Thyroid gland (tissue), 4 donors: Measurements from ENCODE around the gene COX11. TPM values are rescaled to one million over a fixed set of nuclear protein-coding genes. Genes with fewer than 3 reads are reported as not detected.

ENCODE experiments used
- DNase-seq, 2 donors: peaks; one replicate each; pipeline ENCODE4 v3.0.0-alpha.2; 2019
- H3K27ac ChIP-seq, 3 donors: fragments of 200-600 bp; sonication (generic); 1 replicate in 2 of 3; 2 replicates in 1 of 3; pipeline ENCODE4 v1.5.1; 2016 to 2019; ENCODE audit warnings: mild to moderate bottlenecking in 1 of 3, moderate library complexity in 1 of 3
- H3K27me3 ChIP-seq: fragments of 200-600 bp; sonication (generic); one replicate; pipeline ENCODE4 v1.5.1; 2019
- H3K36me3 ChIP-seq, 2 donors: fragments of 200-600 bp; sonication (generic); one replicate each; pipeline ENCODE4 v1.5.1; 2016 to 2019
- H3K4me1 ChIP-seq, 2 donors: fragments of 200-600 bp; sonication (generic); one replicate each; pipeline ENCODE4 v1.5.1; 2017 to 2019
- H3K4me3 ChIP-seq, 3 donors: fragments of 200-600 bp; sonication (generic); replicated peaks in 1 of 3; 1 replicate in 2 of 3; 2 replicates in 1 of 3; pipeline ENCODE4 v1.5.1; 2016; ENCODE audit warnings: mild to moderate bottlenecking in 1 of 3
- H3K9me3 ChIP-seq: fragments of 200-600 bp; sonication (generic); one replicate; pipeline ENCODE4 v1.5.1; 2017
- POLR2A ChIP-seq, 2 donors: fragments of 450-650 bp; IDR thresholded peaks; one replicate each; pipeline ENCODE4 v1.6.1; 2017; ENCODE audit warnings: antibody characterized with exemption in 2 of 2, mild to moderate bottlenecking in 2 of 2, moderate library complexity in 1 of 2
- WGBS, 2 donors: methylation state at CpG; one replicate each; pipeline ENCODE4 v1.1.5; 2017; 5-methylcytosine and 5-hydroxymethylcytosine counted together
- intact Hi-C: fragments of 100-400 bp; cut with DNase I; formaldehyde crosslinking; loops from one replicate; pipeline ENCODE4 v1.15.1; 2023
- total RNA-seq, 4 donors: library from RNA; depleted of rRNA; stranded (reverse); fragments of >200 nt; gene quantifications; one replicate each; pipeline ENCODE4 v1.2.3, GENCODE V29; 2016
- TF ChIP-seq, protein P1 (sequence below), 6 experiments: fragments of 200-600 bp in 3 of 6; fragments of 450-650 bp in 3 of 6; sonication (generic) in 3 of 6; IDR thresholded peaks; one replicate each; pipeline ENCODE4 v1.5.1; 2016 to 2019; ENCODE audit warnings: antibody characterized with exemption in 6 of 6, mild to moderate bottlenecking in 2 of 6, inconsistent platforms in 1 of 6, moderate library complexity in 1 of 6

COX11 gene
- total RNA-seq, 4 donors from 2014 or later, result 51.5 to 75.3 (median 66.0) TPM

DNA sequence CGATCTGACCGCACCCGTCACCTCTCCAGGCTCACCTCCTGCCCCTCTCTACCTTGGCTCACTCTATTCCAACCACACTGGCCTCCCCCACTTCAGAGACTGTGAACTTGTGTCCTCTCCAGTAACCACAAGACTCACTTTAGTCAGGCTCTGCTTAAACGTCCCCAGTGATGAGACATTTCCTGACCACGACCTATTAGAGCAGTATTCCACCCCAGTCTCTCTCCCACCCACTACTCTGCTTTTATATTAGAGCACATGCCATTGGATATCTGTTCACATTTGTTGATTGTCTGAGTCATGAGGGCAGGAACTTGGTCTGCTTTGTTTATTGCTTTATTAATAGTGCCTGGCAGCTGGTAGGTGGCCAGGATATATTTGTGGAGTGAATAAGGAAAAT, 20.1 kb downstream of the COX11 start:
- Histone ChIP-seq H3K27me3 (no peaks in the 10 kb centered on the region), H3K4me3 (no peak overlapping the region), H3K27ac (no peak overlapping the region), H3K9me3 (no peaks in the 10 kb centered on the region), H3K36me3 (peaks cover 0 to 3% of the 10 kb centered on the region in 2 donors), H3K4me1 (no peaks in the 10 kb centered on the region)
- no peak for TF ChIP-seq POLR2A (IDR thresholded peaks at IDR 0.05)
- TF ChIP-seq, protein P1, sequence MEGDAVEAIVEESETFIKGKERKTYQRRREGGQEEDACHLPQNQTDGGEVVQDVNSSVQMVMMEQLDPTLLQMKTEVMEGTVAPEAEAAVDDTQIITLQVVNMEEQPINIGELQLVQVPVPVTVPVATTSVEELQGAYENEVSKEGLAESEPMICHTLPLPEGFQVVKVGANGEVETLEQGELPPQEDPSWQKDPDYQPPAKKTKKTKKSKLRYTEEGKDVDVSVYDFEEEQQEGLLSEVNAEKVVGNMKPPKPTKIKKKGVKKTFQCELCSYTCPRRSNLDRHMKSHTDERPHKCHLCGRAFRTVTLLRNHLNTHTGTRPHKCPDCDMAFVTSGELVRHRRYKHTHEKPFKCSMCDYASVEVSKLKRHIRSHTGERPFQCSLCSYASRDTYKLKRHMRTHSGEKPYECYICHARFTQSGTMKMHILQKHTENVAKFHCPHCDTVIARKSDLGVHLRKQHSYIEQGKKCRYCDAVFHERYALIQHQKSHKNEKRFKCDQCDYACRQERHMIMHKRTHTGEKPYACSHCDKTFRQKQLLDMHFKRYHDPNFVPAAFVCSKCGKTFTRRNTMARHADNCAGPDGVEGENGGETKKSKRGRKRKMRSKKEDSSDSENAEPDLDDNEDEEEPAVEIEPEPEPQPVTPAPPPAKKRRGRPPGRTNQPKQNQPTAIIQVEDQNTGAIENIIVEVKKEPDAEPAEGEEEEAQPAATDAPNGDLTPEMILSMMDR (IDR thresholded peaks at IDR 0.05), result no peak
- intact Hi-C loops, result no loop called here
- WGBS, 2 donors, result 72 to 77% methylated on average over 5 of the region's 5 CpGs
- DNase-seq, result no peak

DNA sequence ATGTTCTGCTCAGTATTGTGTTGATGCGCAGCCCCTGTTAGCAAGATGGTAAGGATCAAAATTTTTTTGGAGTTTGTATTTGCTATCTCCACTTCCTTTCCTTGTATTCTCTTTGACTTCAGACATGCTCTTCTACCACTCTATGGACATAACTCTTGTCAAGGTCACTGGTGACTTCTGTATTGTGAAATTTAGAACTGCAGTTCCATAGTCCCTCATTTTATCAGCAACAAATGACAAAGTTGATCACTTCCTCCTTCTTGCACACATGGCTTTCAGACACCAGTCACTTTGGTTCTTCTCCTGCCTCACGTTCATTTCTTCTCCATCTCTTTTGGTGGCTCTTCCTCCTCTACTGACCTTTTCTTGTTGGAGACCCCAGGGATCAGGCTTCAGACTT, 21.1 kb downstream of the COX11 start:
- Histone ChIP-seq H3K9me3 (no peaks in the 10 kb centered on the region), H3K36me3 (peaks cover 0 to 3% of the 10 kb centered on the region in 2 donors), H3K27me3 (no peaks in the 10 kb centered on the region), H3K4me1 (no peaks in the 10 kb centered on the region), H3K4me3 (no peak overlapping the region), H3K27ac (no peak overlapping the region)
- no peak for DNase-seq
- no peak for TF ChIP-seq POLR2A (IDR thresholded peaks at IDR 0.05)
- TF ChIP-seq, protein P1 (IDR thresholded peaks at IDR 0.05), result no peak
- intact Hi-C loops, result no loop called here
- 93 to 98% methylated on average over 2 of the region's 2 CpGs for WGBS, 2 donors

DNA sequence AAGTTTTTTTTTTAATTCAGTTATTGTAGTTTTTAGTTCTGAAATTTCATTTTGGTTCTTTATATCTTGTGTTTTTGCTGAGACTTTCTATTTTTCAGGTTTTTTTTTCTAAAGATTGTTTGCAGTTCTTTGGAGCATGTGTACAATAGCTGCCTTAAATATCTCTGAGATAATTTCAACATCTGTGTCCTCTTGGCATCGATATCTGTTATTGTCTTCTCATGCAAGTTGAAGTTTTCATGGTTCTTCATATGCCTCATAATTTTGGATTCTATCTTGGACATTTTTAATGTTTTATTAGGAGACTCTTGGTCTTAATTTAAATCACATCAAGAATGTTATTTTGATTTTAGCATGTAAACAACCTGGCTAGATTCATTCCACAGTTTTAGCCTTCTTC, 22.8 kb downstream of the COX11 start:
- no peaks in the 10 kb centered on the region for H3K9me3 ChIP-seq
- WGBS, 2 donors, result 88 to 92% methylated on average over 1 of the region's 1 CpG
- H3K4me1 ChIP-seq, result no peaks in the 10 kb centered on the region
- H3K27me3 ChIP-seq, result no peaks in the 10 kb centered on the region
- no peak for DNase-seq
- intact Hi-C loops, result no loop called here
- TF ChIP-seq, protein P1 (IDR thresholded peaks at IDR 0.05), result no peak
- no peak for TF ChIP-seq POLR2A (IDR thresholded peaks at IDR 0.05)
- no peak overlapping the region for H3K4me3 ChIP-seq
- H3K36me3 ChIP-seq, result no peaks in the 10 kb centered on the region
- no peak overlapping the region for H3K27ac ChIP-seq

DNA sequence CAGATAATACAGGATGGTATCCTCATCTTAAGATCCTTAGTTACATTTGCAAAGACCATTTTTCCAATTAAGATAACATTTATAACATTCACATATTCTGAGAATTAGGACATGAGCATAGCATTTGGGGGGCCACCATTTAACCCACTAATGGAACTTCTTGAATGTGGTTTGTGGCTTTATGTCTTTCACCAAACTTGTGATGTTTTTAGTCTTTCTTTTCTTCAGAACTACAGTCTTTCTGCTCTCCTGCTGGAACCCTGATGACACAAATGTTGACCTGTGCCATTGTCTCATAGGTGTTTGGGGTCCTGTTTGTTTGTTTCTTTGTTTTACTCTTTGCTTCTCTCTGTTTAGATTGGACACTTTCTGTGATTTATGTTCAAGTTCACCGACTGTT, 23.2 kb downstream of the COX11 start:
- no peaks in the 10 kb centered on the region for H3K9me3 ChIP-seq
- intact Hi-C loops, result no loop called here
- 75 to 78% methylated on average over 1 of the region's 1 CpG for WGBS, 2 donors
- H3K4me1 ChIP-seq, result no peaks in the 10 kb centered on the region
- H3K27me3 ChIP-seq, result no peaks in the 10 kb centered on the region
- H3K27ac ChIP-seq, result no peak overlapping the region
- TF ChIP-seq, protein P1 (IDR thresholded peaks at IDR 0.05), result no peak
- TF ChIP-seq POLR2A (IDR thresholded peaks at IDR 0.05), result no peak
- no peak for DNase-seq
- H3K4me3 ChIP-seq, result no peak overlapping the region
- no peaks in the 10 kb centered on the region for H3K36me3 ChIP-seq

DNA sequence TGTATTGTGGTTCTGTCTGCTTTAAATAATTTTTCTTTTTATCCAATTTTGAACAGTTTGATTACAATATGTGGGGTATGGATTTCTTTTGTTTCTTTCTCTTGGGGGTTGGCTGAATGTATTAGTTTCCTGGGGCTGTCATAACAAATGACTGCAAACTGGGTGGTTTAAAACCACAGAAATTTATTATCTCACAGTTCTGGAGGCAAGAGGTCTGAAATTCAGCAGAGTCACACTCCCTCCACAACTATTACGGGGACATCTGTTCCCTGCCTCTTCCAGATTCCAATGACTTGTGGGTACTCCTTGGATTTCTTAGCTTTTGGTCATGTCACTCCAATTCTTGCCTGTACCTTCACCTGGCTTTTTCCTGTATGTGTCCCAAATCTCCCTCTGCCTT, 23.7 kb downstream of the COX11 start:
- no peaks in the 10 kb centered on the region for H3K9me3 ChIP-seq
- no peak overlapping the region for H3K4me3 ChIP-seq
- WGBS, 2 donors, result 66 to 80% methylated on average over 1 of the region's 1 CpG
- H3K4me1 ChIP-seq, result no peaks in the 10 kb centered on the region
- no peak overlapping the region for H3K27ac ChIP-seq
- TF ChIP-seq, protein P1 (IDR thresholded peaks at IDR 0.05), result no peak
- TF ChIP-seq POLR2A (IDR thresholded peaks at IDR 0.05), result no peak
- no peaks in the 10 kb centered on the region for H3K27me3 ChIP-seq
- H3K36me3 ChIP-seq, result peaks cover 0 to 2% of the 10 kb centered on the region in 2 donors
- no peak for DNase-seq
- intact Hi-C loops, result no loop called here
